Keratinocyte (primary cell): ENCODE measurements around the gene ANO3. TPM values are rescaled to one million over a fixed set of nuclear protein-coding genes. Genes with fewer than 3 reads are reported as not detected.

ENCODE experiments used
- DNase-seq: peaks from one replicate; pipeline ENCODE4 v3.0.0-alpha.2; 2011; ENCODE audit warnings: low read depth, missing footprints, low spot score
- FAIRE-seq: peaks from 2 replicates; lab custom pipeline; 2011; peaks lifted over from hg19 to GRCh38; lab: Jason Lieb, UNC
- H2AFZ ChIP-seq: 2 replicates; pipeline ENCODE4 v1.6.0; 2012; ENCODE audit warnings: low read length, control low read depth, inconsistent platforms; ENCODE audit not compliant: control insufficient read depth
- H3K27ac ChIP-seq: 2 replicates; pipeline ENCODE4 v1.5.1; 2011; ENCODE audit warnings: low read length; ENCODE audit not compliant: control insufficient read depth, insufficient read depth
- H3K27me3 ChIP-seq: 3 replicates; pipeline ENCODE4 v1.6.0; 2011; ENCODE audit warnings: low read length; ENCODE audit not compliant: control insufficient read depth, insufficient read depth; ENCODE audit errors: extremely low read depth
- H3K36me3 ChIP-seq, 2 experiments: 2 replicates in 1 of 2; 3 replicates in 1 of 2; pipeline ENCODE4 v1.5.1; 2011; ENCODE audit warnings: low read length in 2 of 2, mild to moderate bottlenecking in 1 of 2; ENCODE audit not compliant: control insufficient read depth in 2 of 2, insufficient read depth in 2 of 2; ENCODE audit errors: extremely low read depth in 1 of 2
- H3K4me1 ChIP-seq: 3 replicates; pipeline ENCODE4 v1.5.1; 2011; ENCODE audit warnings: low read length; ENCODE audit not compliant: control insufficient read depth, insufficient read depth; ENCODE audit errors: extremely low read depth
- H3K4me2 ChIP-seq: 3 replicates; pipeline ENCODE4 v1.6.0; 2011; ENCODE audit warnings: low read depth, low read length; ENCODE audit not compliant: control insufficient read depth, insufficient read depth; ENCODE audit errors: extremely low read depth
- H3K4me3 ChIP-seq, 3 experiments: fragments of 200-600 bp in 1 of 3; sonication (generic) in 1 of 3; 2 replicates in 2 of 3; 3 replicates in 1 of 3; pipeline ENCODE4 v1.5.1; 2011 to 2016; ENCODE audit warnings: low read length in 3 of 3, mild to moderate bottlenecking in 3 of 3, control low read depth in 2 of 3, inconsistent platforms in 1 of 3, low read depth in 1 of 3, mixed read lengths in 1 of 3, mixed run types in 1 of 3, moderate library complexity in 1 of 3; ENCODE audit not compliant: control insufficient read depth in 2 of 3, insufficient read depth in 2 of 3; ENCODE audit errors: extremely low read depth in 1 of 3
- H3K79me2 ChIP-seq: 2 replicates; pipeline ENCODE4 v1.6.0; 2012; ENCODE audit warnings: low read length; ENCODE audit not compliant: control insufficient read depth, insufficient read depth
- H3K9ac ChIP-seq: 3 replicates; pipeline ENCODE4 v1.6.0; 2011; ENCODE audit warnings: low read length; ENCODE audit not compliant: control insufficient read depth, insufficient read depth; ENCODE audit errors: extremely low read depth
- H3K9me1 ChIP-seq: 3 replicates; pipeline ENCODE4 v1.6.0; 2011; ENCODE audit warnings: low read length; ENCODE audit not compliant: control insufficient read depth, insufficient read depth; ENCODE audit errors: extremely low read depth
- H3K9me3 ChIP-seq: 2 replicates; pipeline ENCODE4 v1.5.1; 2012; ENCODE audit warnings: low read depth, low read length; ENCODE audit not compliant: control insufficient read depth
- H4K20me1 ChIP-seq: 3 replicates; pipeline ENCODE4 v1.6.0; 2011; ENCODE audit warnings: low read length; ENCODE audit not compliant: control insufficient read depth, insufficient read depth; ENCODE audit errors: extremely low read depth
- CTCF ChIP-seq, 3 experiments: IDR thresholded peaks in 1 of 3; conservative IDR thresholded peaks in 1 of 3; optimal IDR thresholded peaks in 1 of 3; 2 replicates in 2 of 3; 3 replicates in 1 of 3; pipeline versions ENCODE3 to v1.5.1; 2011; ENCODE audit warnings: low read length in 3 of 3, mild to moderate bottlenecking in 3 of 3, moderate library complexity in 2 of 3, control low read depth in 1 of 3, inconsistent platforms in 1 of 3; ENCODE audit not compliant: insufficient read depth in 2 of 3; ENCODE audit errors: extremely low read depth in 1 of 3
- EZH2 ChIP-seq: IDR thresholded peaks from one replicate; pipeline ENCODE4 v1.6.1; 2012; ENCODE audit warnings: inconsistent platforms, mild to moderate bottlenecking, low read length, moderate library complexity
- dilution Hi-C: fragments of 300-500 bp; cut with MboI; formaldehyde crosslinking; loops from one replicate; pipeline ENCODE4 v1.7.0; 2020; ENCODE audit warnings: low sequenced_read_pairs; ENCODE audit not compliant: extremely low pct_ligation_motif_present
- polyA plus RNA-seq, 5 experiments: library from polyadenylated mRNA; depleted of rRNA in 3 of 5; stranded (reverse) in 3 of 5; stranded (forward) in 1 of 5; unstranded in 1 of 5; fragments of >200 nt; gene quantifications; 1 replicate in 1 of 5; 2 replicates in 3 of 5; 3 replicates in 1 of 5; pipeline versions ENCODE4 v1.2.1 to v1.2.3, GENCODE V29; 2011 to 2012; ENCODE audit warnings: missing spikeins in 2 of 5, low read depth in 1 of 5, low replicate concordance in 1 of 5

The ANO3 gene
- polyA plus RNA-seq, 1 donor (not counting 4 experiments of a cell fraction or from before 2014, with no cell fraction given) = 0.01 TPM

- dilution Hi-C loops = no loop called here
- Histone ChIP-seq H3K27ac (no peak overlapping the region), H3K36me3 (no peaks in the 10 kb centered on the region)
These were observed 364.4 kb downstream of the ANO3 start for GRCh38 chr11:26696330-26696729.

GRCh38 chr11:26698224-26698623 lies 366.3 kb downstream of the ANO3 start:
- no peak for FAIRE-seq
- dilution Hi-C loops = no loop called here
- DNase-seq = no peak
- TF ChIP-seq EZH2 (no peak), CTCF (optimal IDR thresholded peaks at IDR 0.05 in 1 of 3, IDR thresholded peaks at IDR 0.05 in 1 of 3, conservative IDR thresholded peaks at IDR 0.05 in 1 of 3; ENCODE audit: extremely low read depth in 1 of 3, insufficient read depth in 2 of 3, low read length in 3 of 3) (no peak)
- Histone ChIP-seq H4K20me1 (no peaks in the 10 kb centered on the region), H3K9me1 (no peaks in the 10 kb centered on the region), H3K4me3 (no peak overlapping the region), H2AFZ (no peak overlapping the region), H3K36me3 (no peaks in the 10 kb centered on the region), H3K9me3 (no peaks in the 10 kb centered on the region), H3K79me2 (no peaks in the 10 kb centered on the region), H3K4me1 (no peaks in the 10 kb centered on the region), H3K9ac (no peak overlapping the region), H3K27me3 (no peaks in the 10 kb centered on the region), H3K27ac (no peak overlapping the region), H3K4me2 (no peak overlapping the region)

More at GRCh38 chr11:26696330-26696729, 364.4 kb downstream of the ANO3 start:
- TF ChIP-seq CTCF (optimal IDR thresholded peaks at IDR 0.05 in 1 of 3, IDR thresholded peaks at IDR 0.05 in 1 of 3, conservative IDR thresholded peaks at IDR 0.05 in 1 of 3; ENCODE audit: extremely low read depth in 1 of 3, insufficient read depth in 2 of 3, low read length in 3 of 3) (no peak), EZH2 (no peak)
- H3K9me1 ChIP-seq = no peaks in the 10 kb centered on the region
- DNase-seq = no peak
- H3K9me3 ChIP-seq = no peaks in the 10 kb centered on the region
- no peak overlapping the region for H2AFZ ChIP-seq
- no peak for FAIRE-seq
- no peaks in the 10 kb centered on the region for H4K20me1 ChIP-seq
- H3K27me3 ChIP-seq = no peaks in the 10 kb centered on the region
- H3K4me2 ChIP-seq = no peak overlapping the region
- no peaks in the 10 kb centered on the region for H3K4me1 ChIP-seq
- no peak overlapping the region for H3K9ac ChIP-seq
- H3K79me2 ChIP-seq = no peaks in the 10 kb centered on the region
- H3K4me3 ChIP-seq = no peak overlapping the region
